GM21423 (cell line): Measurements from ENCODE around the gene UBE2E1.
A peak's percentile ranks its signal among the peaks of the same experiment; 100 is the strongest.

ENCODE experiments used
- ATAC-seq: cut with Tn5 transposase; IDR thresholded peaks from one replicate; pipeline ENCODE4 v1.9.1; 2021; ENCODE audit warnings: mild to moderate bottlenecking, moderate library complexity; ENCODE audit not compliant: unreplicated experiment

UBE2E1 gene

DNA sequence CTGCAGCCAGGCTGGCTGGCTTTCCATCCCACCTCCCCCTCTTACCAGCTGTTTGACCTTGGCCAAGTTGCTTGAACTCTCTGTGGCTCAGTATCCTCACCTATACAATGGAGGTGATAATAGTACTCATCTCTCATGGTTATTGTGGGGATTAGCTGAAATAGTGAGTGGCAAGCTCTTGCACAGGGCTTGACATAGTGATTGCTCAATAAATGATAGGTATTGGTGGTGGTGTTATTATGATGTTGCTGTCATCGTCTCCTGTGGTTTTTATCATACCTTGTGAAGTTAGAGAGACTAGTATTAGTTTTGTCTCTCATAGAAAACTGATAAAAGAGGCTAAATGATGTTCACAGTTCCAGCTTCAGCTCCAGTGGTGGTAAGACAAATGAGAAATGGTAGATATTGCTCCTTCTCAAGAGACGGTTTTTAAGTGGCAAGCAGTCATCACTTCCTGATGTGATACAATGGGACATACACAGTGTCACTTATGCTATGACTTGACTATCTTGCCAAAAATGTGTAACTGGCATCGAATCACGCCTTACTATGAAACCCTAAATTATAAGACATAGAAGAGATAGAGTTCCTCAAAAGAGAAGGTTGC is 12.1 kb upstream of the UBE2E1 start:
- no peak for ATAC-seq

DNA sequence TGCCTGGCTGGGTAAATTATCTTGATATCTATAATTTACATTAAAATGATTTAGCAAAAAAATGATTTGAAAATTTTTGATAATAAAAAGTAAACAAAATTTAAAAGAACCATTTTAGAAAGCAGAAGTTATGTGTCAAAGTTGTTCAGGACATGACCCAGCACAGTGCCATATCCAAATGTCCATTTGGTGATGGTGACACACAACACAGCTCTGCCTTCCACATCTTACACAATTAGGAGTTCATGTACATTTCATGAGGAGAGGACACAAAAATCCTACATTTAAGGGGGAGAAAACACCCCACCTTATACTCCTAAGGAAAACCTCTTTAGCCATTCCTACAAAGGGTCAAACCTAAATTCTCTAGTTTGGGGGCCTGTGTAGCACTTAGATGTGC is 10.7 kb upstream of the UBE2E1 start:
- ATAC-seq = no peak

DNA sequence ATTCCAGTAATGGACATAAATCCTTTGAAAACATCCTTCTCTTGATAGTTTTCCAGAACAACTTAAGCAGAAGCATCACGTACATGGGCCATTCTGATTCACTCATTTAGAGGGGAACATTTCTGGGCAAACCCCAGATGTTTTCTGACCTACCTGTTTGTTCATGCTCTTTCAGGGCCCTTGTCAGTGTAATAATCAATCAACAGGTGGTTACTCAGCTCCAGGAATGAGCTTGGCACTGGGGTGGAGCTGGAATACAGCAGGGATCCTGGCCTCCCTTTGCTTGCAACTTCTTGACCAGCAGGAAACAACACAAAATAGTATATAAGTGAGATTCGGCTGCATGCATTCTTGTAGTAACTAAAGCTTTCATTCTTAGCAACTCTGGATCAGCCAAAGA is 9.2 kb upstream of the UBE2E1 start:
- ATAC-seq = no peak

DNA sequence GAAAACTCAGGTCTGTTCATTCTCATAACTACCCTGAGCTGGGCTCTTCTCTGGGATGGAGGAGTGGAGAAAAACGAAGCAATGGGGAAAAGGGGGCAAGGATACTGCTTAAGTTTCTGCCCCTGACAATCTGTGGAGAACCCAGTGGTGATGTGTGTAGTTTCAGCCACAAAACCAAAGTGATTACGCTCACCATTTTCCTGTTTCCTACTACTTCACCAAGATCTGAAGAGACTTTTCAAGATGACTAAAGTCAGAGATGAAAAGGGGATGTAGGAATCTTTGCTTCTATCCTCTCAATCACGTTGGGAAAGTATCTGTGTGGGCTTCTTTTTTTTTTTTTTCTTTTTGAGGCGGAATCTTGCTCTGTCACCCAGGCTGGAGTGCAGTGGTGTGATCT is 8.3 kb upstream of the UBE2E1 start:
- peak; percentile 87 for ATAC-seq

DNA sequence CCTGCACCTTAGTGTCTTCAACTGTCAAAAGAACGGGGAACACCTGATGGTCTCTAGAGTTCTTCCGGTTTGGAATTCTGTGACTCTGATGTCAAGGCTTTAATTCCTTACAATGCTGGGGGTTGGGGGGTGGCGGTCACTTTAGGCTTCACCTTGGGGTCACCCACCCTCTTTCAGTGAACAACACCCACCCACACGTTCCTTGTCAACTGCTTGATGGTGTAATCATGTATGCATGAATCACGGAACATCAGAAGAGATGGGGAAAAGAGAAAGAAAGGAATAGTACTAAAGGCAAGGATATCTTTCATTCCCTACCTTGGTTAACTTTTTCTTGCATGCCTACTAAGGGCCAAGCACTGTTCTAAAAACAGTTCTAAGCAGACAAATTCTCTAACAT is 7.3 kb upstream of the UBE2E1 start:
- ATAC-seq = no peak

DNA sequence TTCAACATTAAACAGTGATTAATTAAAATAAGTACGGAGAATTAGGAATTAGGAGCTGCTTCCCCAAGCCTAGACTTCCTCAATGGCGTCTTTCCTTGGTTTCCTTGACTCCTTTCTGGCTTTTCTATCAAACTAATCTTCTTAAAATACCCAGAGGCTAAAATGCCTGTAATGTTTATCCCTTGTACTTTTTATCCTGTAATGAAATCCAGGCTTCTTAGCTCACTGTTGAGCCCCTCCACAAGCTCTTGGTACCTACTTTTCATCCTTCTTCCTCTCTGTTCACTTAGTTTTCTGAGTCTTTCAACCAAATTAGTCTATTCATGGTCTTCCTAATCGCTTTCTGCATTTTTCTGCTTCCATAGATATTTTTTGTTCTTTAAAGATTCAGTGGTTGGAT is 6.9 kb upstream of the UBE2E1 start:
- ATAC-seq = no peak

DNA sequence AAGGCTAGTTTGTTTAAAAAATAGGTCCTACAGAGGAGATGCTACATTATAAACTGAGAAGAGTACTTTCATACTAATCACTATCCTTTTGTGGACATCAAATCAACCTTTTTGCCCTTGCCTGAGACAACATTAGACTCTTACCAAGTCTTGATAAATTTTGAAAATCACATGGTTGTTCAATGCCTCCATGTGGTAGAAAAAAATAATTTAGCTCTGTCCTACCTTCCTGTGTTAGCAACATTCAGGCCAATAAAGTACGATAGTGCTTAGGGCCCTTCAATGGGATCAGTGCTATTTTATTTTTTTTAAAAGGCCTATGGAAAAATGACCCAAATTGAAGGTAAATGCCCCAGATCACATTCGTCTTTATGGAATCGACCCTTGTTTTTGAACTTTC is 5.0 kb upstream of the UBE2E1 start:
- ATAC-seq = peak; percentile 37

DNA sequence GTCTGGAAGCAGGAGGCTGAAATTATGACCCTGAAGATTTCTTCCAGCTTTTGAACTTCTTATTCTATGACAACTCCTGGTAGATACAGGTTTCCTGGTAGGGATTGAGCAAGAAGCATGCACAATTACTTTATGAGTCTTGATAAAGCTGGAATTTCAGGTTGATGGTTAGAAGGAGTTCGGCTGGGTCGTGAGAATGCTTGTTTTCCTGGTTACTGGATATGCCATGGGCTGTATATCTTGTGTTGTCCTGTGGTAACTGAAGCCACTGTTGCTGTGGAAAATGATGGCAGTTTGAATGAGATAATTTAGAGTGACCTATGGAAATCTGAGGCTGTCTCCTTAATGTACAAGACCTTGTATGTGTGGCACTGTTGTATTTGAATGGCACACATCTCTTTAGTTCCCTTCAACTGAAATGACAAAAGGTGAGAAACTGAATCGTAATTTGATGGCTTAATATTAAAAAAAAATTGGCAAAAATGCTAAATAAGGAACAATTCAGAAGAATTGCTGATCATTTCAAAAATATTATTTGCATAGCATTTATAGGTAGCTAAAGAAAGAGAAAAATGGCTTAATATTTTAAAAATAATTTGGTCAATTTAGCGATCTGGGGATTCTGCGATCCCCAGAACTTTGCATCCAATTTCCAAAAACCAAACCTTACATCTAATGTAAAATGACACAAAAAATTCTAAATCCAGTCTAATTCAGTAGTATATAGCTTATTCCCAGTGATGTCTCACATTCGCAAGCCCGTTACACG is 1.1 kb upstream of the UBE2E1 start:
- ATAC-seq = no peak

DNA sequence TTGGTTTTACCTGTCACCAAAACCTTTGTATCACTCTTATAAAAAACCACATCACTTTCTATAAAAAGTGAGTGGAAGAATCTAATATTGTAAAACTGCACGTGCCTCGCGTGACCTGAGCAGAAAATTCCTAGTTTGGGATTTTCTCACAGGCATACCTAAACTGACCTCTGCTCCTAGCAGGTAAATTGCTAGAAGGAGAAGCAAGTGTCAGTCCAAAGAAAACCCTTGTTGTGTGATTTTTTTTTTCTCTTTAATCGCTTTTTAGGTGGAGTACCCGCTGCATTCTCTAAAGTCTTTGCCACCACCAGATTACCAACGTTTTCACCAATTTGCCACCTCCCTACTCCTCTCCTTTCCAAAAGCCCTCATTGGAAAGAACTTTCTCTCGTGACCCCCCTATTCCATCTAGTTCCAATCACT is 534 bp upstream of the UBE2E1 start:
- no peak for ATAC-seq

DNA sequence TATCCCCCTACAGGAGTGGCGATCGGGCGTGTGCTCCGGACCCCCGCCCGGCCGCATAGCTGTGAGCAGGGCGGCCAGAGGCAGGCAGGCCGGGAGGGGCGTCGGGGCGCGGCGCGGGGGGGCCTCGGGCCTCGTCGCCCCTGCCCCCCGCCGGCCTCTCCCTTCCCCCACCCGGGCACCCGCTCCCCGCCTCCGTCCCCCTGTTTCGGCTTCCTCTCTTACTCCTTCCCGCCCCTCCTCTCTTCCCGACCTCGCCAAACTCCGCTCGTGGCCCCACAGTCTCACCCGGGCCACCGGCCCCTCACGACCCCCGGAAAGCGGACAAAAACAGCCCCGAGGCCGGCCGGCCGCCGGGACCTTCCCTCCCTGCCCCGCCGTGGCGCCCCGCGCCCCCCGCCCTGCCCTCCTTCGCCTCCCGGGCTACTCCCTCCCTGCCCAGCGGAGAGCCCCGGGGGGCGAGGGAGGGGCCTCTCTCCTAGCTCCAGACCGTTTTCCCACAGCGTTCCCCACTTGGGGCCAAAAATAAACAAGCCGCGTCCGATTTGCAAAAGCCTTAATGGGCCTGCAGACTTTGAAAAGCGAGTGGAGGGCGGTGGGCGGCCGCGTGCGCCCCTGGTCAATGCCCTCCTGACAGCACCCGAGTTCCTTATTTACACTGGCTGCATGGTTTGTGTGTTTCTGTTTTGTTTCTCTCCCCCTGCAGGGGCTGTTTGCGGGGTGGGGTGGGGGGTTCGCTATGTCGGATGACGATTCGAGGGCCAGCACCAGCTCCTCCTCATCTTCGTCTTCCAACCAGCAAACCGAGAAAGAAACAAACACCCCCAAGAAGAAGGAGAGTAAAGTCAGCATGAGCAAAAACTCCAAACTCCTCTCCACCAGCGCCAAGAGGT is 1.0 kb downstream of the UBE2E1 start:
- peak; percentile 1 for ATAC-seq

DNA sequence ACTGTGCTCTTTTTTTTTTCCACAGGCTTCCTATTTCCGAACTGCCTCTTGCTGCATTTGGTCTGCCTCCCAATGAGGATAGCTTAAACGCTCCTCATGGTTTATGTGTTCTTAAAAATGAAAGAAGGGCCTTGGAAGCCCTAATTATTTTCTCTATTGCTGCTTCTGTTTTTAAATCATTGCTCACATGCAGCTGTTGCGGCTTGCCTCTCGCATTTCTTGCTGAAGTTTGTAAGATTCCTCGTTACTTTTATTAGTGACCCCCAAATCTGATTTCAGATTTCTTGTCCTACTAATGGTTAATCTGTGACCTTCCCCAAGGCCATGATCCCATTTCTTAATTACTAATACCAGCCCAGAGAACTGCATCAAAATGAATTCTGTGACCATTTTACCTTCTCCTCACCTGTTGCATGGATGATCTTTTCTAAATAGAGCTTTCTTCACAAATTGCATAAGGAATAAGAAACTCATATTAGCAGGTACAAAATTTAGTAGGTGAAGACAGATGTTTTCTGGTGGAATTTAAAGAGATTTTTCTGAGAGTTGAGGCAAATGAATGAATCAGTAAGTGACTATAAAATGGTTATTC is 1.8 kb downstream of the UBE2E1 start:
- no peak for ATAC-seq

DNA sequence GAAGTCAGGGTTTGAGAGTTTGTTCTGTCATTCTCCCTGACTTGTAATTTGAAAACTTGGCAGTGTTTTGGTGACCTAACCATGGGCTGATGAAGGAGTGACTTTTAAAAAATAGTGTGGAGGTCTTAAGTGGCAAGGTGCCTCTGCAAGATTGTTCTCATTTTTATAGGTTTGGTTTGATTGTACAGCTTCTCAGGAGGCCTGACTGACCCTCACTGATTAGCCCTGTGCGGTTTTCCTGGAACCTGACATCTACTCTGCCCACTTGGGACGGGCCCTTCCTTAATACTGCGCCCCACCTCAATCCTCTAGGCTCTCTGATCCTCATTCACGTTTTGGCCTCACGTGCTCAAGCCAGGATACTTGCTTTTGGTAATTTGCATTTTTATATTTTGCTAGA is 2.8 kb downstream of the UBE2E1 start:
- ATAC-seq = no peak

DNA sequence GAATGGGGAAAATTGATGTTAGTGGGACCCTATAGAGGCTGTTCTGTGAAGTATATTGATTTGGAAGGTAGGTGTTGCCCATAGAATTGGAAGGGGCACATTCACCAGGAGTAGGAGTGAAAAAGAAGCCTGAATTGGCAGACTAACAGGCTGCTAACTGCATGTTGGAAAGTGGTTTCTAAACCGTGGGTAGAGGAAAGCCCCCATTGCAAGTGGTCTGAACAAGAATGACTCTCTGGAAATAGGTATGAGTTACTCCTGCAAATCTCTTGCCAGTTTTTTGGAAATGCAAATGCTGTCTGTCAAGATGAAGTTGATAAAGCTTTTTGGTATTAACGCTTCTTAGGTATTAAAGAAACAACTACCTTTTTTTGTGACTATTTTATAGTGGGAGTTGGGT is 3.5 kb downstream of the UBE2E1 start:
- no peak for ATAC-seq

DNA sequence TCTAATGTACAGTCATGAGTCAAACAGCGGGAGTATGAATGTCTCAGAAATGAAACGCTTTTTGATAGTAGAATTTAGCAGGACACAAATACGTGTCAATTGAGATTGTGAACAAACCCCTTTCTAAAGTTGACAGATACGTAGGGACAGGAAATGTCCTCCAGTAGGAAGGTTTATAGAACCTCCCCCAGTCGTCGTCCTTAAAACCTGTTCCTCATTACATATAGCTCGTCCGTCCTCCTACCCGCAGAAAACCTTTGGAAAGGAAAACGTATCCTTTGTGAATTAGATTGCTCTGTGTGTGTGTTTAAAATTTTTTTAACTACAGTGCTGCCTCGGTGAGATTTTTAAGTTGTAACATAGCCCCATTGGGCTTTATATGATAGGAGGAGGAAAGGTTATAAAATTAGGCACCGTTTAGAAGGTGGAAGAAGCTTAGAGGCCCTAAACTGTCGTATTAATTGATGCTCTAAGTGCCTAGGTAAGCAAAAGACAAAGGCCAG is 4.1 kb downstream of the UBE2E1 start:
- no peak for ATAC-seq

DNA sequence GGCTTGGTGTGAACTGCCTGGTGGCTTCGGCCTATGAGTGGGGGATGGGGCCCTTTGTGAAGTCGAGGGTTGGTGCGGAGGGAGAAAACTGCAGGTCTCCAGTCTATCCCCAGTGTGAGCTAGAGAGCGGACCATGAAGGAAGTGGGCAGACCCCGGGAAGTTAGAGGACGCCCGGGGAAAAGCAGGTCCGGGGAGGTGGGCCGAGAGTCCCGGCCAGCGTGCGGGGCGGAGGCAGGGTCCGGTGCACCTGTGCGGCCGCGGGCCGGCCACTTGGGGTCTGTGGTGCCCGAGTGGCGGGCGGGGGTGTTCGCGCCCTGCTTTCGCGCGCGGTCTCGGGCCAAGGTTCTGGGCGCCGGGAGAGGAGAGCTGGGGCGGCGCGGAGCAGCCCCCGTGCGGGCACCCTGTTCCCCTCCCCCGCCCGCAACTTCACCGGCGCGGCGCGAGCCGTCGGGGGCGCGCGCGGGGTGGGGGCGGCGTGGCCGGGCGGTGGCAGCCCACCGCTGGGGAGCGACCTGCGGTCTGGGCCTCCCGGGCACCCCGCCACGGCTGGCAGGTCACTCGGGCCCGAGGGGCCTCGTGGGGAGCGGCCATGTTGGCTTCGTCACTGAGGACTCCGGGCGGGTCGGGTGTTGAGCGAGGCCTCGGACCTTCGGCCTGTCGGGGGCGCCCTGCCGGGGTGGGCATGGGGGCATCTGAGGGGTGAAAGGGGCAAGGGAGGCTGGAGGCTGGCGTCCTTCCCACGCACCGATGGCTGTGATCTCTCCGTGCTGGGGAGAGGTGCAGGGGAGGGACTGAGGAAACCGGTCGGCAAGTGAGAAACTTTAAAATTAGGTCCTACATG is 4.8 kb downstream of the UBE2E1 start:
- ATAC-seq = peak; percentile 27

DNA sequence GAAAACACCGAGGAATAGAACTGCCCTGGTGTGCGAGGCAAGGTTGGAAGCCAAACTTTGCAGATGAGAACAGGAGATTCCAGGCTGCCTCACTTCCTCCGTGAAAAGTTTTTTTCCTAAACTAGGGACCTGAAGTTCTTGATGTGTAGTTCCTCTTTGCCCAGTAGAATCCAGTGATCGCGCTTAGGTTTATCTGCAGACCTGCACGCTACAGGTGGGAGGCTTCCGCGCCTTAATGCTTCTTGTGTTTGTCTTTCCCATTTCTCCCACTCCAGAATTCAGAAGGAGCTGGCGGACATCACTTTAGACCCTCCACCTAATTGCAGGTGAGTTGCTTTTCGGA is 5.4 kb downstream of the UBE2E1 start:
- no peak for ATAC-seq

DNA sequence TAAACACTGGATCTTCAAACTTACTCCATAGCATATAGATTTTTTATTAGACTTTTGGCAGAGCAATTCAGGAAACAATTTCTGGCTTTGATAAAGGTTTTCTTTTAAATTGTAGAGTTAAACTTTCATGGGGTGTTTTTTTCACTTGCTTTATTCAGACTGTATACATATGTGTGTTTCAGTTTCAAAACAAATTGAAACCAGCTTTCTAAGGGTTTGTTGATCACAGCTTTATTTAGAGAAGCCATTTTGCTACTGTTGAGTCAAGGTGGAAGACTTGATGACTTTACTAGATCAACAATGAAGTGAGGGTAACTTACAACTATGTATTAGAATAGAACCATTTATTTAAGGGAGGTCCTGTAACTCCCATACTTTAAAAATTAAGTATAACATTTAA is 6.2 kb downstream of the UBE2E1 start:
- ATAC-seq = peak; percentile 42

DNA sequence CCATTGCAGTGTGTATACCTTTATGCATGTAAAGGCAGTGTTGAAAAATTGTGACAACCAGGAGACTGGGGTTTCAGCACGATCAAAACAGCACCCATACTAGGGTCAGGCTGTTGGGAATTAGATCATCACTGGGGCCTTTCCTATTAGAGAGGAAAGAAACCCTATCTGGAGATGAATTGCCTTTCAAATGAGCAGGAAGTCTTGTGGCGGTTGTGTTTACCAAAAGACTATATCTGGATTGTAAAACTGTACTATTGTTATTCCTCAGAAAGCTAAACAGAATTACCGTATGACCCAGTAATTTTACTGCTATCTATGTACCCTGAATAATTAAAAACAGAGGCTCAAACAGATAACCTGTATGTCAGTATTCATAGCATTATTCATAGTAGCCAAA is 10.1 kb downstream of the UBE2E1 start:
- ATAC-seq = no peak

DNA sequence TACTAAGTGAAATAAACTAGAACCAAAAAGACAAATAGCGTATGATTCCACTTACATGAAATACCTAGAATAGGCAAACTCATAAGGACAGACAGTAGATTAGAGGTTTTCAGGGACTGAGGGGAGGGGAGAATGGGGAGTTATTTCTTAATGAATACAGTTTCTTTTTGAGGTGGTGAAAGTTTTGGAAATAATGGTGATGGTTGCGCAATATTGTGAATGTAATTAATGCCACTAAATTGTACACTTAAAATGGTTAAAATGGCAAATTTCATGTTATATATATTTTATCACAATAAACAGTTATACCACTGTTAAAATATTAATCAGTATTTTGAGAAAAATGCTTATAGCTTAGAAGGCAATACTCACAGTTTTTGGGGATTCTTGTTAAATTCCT is 11.0 kb downstream of the UBE2E1 start:
- no peak for ATAC-seq

DNA sequence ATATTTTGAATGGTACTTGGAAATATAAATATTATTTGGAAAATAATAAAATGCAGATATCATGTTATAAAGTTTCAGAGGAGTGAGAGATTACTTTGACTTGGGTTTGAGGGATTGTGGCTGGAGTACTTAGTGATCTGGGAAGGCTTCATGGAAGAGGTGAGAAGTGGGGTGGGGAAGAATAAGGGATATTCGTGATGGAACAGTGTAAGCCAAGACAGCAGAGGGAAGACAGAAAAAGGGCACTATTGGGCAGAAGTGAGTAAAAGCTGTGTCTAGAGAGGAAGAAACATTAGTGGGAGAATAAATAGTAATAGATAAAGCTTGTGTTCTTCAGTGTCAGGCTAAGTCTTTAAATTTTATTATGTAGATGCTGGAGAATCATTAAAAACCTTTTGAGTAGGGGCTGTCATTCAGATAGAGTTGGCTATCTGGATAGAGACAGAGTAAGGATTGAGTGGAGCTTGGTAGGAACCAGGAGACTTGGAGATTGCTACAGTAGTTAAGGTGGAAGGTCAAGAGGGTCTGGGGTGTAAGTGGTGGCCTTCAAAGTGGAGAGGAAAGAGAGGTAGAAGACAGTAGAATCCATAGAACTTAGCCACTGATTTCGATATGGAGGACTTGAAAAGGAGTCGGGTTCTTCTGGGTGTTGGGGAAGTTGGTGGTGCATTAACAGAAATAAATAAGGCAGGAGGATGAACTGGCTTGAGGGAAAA is 11.9 kb downstream of the UBE2E1 start:
- ATAC-seq = no peak
